ENCODE results near the gene GRAP2.
A peak's percentile ranks its signal among the peaks of the same experiment; 100 is the strongest.
"Not testable (repeated sequence)": the region's sequence is repeated elsewhere in the genome, so short reads cannot be mapped to it uniquely, and the experiment has no call there.

The GRAP2 gene

DNA sequence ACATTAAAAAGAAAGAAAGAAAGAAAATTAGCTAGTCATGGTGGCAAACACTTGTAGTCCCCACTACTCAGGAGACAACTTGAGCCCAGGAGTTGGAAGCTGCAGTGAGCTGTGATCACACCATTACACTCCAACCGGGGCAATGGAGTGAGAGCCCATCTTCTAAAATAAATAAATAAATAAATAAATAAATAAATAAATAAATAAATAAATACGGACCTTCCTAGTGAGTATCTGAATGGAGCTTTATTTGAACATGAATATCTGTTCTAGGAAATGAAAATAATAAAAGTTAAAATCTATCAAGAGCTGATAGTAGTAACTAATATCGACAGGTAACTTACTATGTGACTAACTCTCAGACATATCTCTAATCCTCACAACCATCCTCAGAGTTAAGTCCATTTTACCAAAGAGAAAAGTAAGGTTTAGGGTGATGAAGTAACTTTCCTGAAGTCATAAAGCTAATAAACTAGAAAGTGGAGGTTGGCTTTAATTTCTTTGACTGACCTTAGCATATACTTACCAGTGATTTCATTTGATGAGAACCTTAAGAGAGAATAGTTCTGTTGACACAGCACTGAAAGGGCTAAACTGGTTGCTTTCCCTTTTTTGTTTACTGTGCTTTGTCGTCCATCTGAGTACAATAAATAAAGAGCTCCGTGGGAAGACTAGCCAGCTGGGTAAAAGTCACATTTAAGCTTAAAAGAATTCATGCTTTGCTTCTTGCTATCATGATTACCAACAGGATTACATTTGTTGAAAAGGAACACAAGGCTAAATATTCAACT lies 29.7 kb upstream of the GRAP2 start:
- no peak for DNase-seq (ENCODE audit: low read depth)
- no peak overlapping the region for H3K4me3 ChIP-seq (ENCODE audit: low read depth, low read length)
- in situ Hi-C loops (cut with HindIII; ENCODE audit: low sequenced_read_pairs) = loop anchor here (5.0 kb wide), 1 partner anchor 69 kb away; no protein-coding TSS in a partner anchor
- TF ChIP-seq, protein P1, sequence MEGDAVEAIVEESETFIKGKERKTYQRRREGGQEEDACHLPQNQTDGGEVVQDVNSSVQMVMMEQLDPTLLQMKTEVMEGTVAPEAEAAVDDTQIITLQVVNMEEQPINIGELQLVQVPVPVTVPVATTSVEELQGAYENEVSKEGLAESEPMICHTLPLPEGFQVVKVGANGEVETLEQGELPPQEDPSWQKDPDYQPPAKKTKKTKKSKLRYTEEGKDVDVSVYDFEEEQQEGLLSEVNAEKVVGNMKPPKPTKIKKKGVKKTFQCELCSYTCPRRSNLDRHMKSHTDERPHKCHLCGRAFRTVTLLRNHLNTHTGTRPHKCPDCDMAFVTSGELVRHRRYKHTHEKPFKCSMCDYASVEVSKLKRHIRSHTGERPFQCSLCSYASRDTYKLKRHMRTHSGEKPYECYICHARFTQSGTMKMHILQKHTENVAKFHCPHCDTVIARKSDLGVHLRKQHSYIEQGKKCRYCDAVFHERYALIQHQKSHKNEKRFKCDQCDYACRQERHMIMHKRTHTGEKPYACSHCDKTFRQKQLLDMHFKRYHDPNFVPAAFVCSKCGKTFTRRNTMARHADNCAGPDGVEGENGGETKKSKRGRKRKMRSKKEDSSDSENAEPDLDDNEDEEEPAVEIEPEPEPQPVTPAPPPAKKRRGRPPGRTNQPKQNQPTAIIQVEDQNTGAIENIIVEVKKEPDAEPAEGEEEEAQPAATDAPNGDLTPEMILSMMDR (IDR thresholded peaks at IDR 0.05; ENCODE audit: low read depth, low read length, missing control alignments) = no peak

DNA sequence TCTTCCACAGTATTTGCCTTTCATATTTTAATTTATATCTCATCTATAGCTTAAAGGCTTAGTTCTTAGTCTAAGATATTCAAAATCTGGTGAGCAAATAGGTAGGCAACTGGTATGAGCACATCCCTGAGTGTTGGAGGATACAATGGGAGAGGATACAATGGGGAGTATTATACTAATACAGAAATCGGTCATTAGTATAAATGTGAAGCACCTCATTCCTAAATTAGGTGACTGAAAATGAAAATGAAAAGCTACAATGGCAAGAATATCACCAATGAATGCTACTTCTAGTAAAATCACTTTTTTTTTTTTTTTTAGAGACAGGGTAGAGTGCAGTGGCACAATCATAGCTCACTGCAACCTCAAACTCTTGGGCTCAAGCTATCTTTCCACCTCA lies 28.3 kb upstream of the GRAP2 start:
- in situ Hi-C loops (cut with HindIII; ENCODE audit: low sequenced_read_pairs) = loop anchor here (5.0 kb wide), 1 partner anchor 70 kb away; no protein-coding TSS in a partner anchor
- TF ChIP-seq, protein P1 (IDR thresholded peaks at IDR 0.05; ENCODE audit: low read depth, low read length, missing control alignments) = no peak

DNA sequence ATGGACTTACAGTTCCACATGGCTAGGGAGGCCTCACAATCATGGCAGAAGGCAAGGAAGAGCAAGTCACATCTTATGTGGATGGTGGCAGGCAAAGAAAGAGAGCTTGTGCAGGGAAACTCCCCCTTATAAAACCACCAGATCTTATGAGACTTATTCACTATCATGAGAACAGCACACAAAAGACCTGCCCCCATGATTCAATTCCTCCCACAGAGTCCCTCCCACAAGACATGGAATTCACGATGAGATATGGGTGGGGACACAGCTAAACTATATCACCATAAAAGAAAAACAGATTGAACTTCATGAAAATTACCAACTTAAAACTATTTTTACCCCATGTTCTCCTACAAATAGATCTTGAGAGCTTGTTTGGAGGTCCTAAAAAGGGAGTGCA lies 26.9 kb upstream of the GRAP2 start:
- TF ChIP-seq, protein P1 (IDR thresholded peaks at IDR 0.05; ENCODE audit: low read depth, low read length, missing control alignments) = no peak
- H3K4me3 ChIP-seq (ENCODE audit: low read depth, low read length) = no peak overlapping the region
- DNase-seq (ENCODE audit: low read depth) = no peak
- in situ Hi-C loops (cut with HindIII; ENCODE audit: low sequenced_read_pairs) = loop anchor here (5.0 kb wide), 1 partner anchor 72 kb away; no protein-coding TSS in a partner anchor

More for the DNA sequence above, 28.3 kb upstream of the GRAP2 start:
- no peak for DNase-seq (ENCODE audit: low read depth)
- H3K4me3 ChIP-seq (ENCODE audit: low read depth, low read length) = no peak overlapping the region

DNA sequence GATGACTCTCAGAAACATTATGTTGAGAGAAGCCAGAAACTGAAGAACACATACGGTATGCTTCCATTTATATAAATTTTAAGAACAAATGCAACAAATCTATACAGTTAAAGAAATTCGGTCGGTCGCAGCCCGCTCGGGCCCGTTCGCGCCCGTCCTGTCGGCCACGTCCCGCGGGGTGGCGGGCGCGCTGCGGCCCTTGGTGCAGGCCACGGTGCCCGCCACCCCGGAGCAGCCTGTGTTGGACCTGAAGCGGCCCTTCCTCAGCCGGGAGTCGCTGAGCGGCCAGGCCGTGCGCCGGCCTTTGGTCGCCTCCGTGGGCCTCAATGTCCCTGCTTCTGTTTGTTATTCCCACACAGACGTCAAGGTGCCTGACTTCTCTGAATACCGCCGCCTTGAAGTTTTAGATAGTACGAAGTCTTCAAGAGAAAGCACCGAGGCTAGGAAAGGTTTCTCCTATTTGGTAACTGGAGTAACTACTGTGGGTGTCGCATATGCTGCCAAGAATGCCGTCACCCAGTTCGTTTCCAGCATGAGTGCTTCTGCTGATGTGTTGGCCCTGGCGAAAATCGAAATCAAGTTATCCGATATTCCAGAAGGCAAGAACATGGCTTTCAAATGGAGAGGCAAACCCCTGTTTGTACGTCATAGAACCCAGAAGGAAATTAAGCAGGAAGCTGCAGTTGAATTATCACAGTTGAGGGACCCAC lies 25.6 kb upstream of the GRAP2 start:
- H3K4me3 ChIP-seq (ENCODE audit: low read depth, low read length) = peak overlapping the region; percentile 18
- DNase-seq (ENCODE audit: low read depth); in situ Hi-C loops (cut with HindIII; ENCODE audit: low sequenced_read_pairs): not testable (repeated sequence)

DNA sequence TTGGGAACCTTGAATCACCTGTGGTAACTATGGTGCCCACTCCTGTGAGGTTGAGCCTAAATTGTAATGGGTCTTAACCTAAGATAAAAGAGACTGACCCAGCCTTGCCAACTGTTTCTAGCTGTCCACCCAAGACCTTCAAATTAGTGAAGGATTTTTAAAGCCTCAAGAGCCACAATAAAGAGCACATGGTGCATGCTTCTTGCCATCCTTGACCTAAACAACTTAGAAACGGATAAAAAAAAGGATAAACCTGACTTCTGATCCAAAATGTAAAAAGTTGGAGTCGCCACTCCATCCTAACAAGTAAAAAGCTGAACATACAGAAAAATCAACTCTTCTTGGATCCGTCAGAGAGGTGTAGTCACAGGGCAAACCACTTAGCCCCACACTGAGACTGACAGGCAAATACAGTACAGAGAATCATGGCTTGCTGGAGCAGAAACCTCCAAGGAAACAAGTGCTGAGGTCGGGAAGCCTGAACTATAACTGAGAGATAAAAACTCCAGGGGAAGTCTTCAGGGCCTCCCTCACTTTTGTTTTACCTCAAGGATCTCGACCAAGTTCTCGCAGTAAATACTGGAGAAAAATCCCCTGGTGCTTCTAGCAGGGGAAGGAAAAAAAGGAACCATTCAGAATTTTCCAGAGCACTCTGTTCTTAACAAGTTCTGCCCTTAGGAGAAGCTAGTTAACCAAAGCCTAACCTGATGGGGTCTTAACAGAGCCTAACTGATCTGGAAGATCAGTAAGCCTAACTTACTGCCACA lies 23.6 kb upstream of the GRAP2 start:
- in situ Hi-C loops (cut with HindIII; ENCODE audit: low sequenced_read_pairs) = no loop called here
- TF ChIP-seq, protein P1 (IDR thresholded peaks at IDR 0.05; ENCODE audit: low read depth, low read length, missing control alignments) = no peak

DNA sequence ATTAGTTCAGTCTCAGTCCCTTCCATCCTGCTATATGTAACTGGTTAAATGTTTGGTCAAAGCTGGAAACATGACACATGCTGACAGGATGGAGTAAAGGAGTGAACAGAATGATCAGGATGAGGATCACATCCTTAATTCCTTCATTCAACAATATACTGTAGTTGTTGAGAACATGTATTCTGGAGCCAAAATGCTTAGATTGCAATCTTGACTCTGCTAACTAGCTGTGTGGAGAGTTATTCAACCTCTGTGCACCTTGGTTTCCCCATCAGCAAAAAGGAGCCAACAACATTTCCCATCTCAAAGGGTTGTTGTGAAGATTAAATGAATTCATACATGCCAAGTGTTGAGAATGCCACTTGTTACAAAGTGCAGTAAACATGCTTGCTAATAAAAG lies 20.2 kb upstream of the GRAP2 start:
- H3K4me3 ChIP-seq (ENCODE audit: low read depth, low read length) = no peak overlapping the region
- TF ChIP-seq, protein P1 (IDR thresholded peaks at IDR 0.05; ENCODE audit: low read depth, low read length, missing control alignments) = no peak
- no peak for DNase-seq (ENCODE audit: low read depth)
- in situ Hi-C loops (cut with HindIII; ENCODE audit: low sequenced_read_pairs) = no loop called here

More for the DNA sequence above, 23.6 kb upstream of the GRAP2 start:
- no peak for DNase-seq (ENCODE audit: low read depth)
- no peak overlapping the region for H3K4me3 ChIP-seq (ENCODE audit: low read depth, low read length)
